ENCODE results near the gene NADK.

- no peak for TF ChIP-seq CTCF (conservative IDR thresholded peaks at IDR 0.05)
- TF ChIP-seq ZFX (IDR thresholded peaks at IDR 0.05): no peak
Measured at GRCh38 chr1:1755852-1756251, 22.4 kb downstream of the NADK start.
